Stomach (tissue), 4 donors: Measurements from ENCODE around the gene SCD5.

ENCODE experiments used
- POLR2A ChIP-seq, 4 donors: fragments of 450-650 bp; IDR thresholded peaks; one replicate each; pipeline ENCODE4 v1.6.1; 2016; ENCODE audit warnings: antibody characterized with exemption in 4 of 4, control low read depth in 2 of 4, mild to moderate bottlenecking in 1 of 4, moderate library complexity in 1 of 4
- POLR2AphosphoS5 ChIP-seq, 3 donors: sonication (generic); formaldehyde crosslinking; IDR thresholded peaks; one replicate each; pipeline ENCODE4 v1.6.1; 2016; ENCODE audit warnings: antibody characterized with exemption in 3 of 3
- TF ChIP-seq, protein P1 (sequence below), 7 experiments: fragments of 450-650 bp in 4 of 7; fragments of 200-600 bp in 3 of 7; sonication (generic) in 3 of 7; IDR thresholded peaks; one replicate each; pipeline ENCODE4 v1.5.1; 2016 to 2019; ENCODE audit warnings: antibody characterized with exemption in 7 of 7, control low read depth in 2 of 7, mild to moderate bottlenecking in 1 of 7

GRCh38 chr4:82588771-82589270 lies 209.8 kb downstream of the SCD5 start:
- TF ChIP-seq, protein P1, sequence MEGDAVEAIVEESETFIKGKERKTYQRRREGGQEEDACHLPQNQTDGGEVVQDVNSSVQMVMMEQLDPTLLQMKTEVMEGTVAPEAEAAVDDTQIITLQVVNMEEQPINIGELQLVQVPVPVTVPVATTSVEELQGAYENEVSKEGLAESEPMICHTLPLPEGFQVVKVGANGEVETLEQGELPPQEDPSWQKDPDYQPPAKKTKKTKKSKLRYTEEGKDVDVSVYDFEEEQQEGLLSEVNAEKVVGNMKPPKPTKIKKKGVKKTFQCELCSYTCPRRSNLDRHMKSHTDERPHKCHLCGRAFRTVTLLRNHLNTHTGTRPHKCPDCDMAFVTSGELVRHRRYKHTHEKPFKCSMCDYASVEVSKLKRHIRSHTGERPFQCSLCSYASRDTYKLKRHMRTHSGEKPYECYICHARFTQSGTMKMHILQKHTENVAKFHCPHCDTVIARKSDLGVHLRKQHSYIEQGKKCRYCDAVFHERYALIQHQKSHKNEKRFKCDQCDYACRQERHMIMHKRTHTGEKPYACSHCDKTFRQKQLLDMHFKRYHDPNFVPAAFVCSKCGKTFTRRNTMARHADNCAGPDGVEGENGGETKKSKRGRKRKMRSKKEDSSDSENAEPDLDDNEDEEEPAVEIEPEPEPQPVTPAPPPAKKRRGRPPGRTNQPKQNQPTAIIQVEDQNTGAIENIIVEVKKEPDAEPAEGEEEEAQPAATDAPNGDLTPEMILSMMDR (IDR thresholded peaks at IDR 0.05): no peak
- TF ChIP-seq POLR2A (IDR thresholded peaks at IDR 0.05) (no peak), POLR2AphosphoS5 (IDR thresholded peaks at IDR 0.05) (no peak)
